Adrenal gland (tissue), 5 donors: ENCODE results near the gene NR6A1.

Source experiments
- POLR2A ChIP-seq, 2 donors: fragments of 450-650 bp; IDR thresholded peaks; one replicate each; pipeline ENCODE4 v1.6.1; 2017; ENCODE audit warnings: antibody characterized with exemption in 2 of 2, mild to moderate bottlenecking in 2 of 2, moderate library complexity in 1 of 2
- TF ChIP-seq, protein P1 (sequence below), 6 experiments: fragments of 450-650 bp in 4 of 6; fragments of 200-600 bp in 2 of 6; sonication (generic) in 1 of 6; IDR thresholded peaks; 1 replicate in 5 of 6; 2 replicates in 1 of 6; pipeline versions ENCODE4 v1.5.1 to v1.8.0; 2016 to 2021; ENCODE audit warnings: antibody characterized with exemption in 6 of 6, mild to moderate bottlenecking in 2 of 6, moderate library complexity in 1 of 6
- donor health status: DM: no; HTN: no; CAD: no.

- TF ChIP-seq, protein P1, sequence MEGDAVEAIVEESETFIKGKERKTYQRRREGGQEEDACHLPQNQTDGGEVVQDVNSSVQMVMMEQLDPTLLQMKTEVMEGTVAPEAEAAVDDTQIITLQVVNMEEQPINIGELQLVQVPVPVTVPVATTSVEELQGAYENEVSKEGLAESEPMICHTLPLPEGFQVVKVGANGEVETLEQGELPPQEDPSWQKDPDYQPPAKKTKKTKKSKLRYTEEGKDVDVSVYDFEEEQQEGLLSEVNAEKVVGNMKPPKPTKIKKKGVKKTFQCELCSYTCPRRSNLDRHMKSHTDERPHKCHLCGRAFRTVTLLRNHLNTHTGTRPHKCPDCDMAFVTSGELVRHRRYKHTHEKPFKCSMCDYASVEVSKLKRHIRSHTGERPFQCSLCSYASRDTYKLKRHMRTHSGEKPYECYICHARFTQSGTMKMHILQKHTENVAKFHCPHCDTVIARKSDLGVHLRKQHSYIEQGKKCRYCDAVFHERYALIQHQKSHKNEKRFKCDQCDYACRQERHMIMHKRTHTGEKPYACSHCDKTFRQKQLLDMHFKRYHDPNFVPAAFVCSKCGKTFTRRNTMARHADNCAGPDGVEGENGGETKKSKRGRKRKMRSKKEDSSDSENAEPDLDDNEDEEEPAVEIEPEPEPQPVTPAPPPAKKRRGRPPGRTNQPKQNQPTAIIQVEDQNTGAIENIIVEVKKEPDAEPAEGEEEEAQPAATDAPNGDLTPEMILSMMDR (IDR thresholded peaks at IDR 0.05) = no peak
- TF ChIP-seq POLR2A (IDR thresholded peaks at IDR 0.05) = no peak
Measured at GRCh38 chr9:124606027-124606426, 165.1 kb downstream of the NR6A1 start.
